ENCODE results near the gene OR9I1. TPM values are rescaled to one million over a fixed set of nuclear protein-coding genes. Genes with fewer than 3 reads are reported as not detected.

Gene OR9I1
- total and polyA plus RNA-seq, 2 of the 13 experiments (the other 11 are each of a cell fraction or from before 2014, with no cell fraction given): not detected

GRCh38 chr11:58165504-58166106 is 40.3 kb upstream of the OR9I1 start (continued):
- TF ChIP-seq ZUFSP (CRISPR knock-in tag; IDR thresholded peaks at IDR 0.05; ENCODE audit: borderline replicate concordance) (no peak), MLLT10 (CRISPR knock-in tag; IDR thresholded peaks at IDR 0.05) (no peak), SMYD3 (CRISPR knock-in tag; IDR thresholded peaks at IDR 0.05) (0 out of 2 replicates have a peak, but pooled peaks have one; percentile 54), KLF11 (CRISPR knock-in tag; IDR thresholded peaks at IDR 0.05) (no peak; the same call in 1 of the 2 replicates), CEBPG (CRISPR knock-in tag; IDR thresholded peaks at IDR 0.05) (peak; percentile 89), ELF3 (CRISPR knock-in tag; IDR thresholded peaks at IDR 0.05) (peak; percentile 83; the same call in 1 of the 2 replicates), ZNF782 (CRISPR knock-in tag; IDR thresholded peaks at IDR 0.05; ENCODE audit: borderline replicate concordance) (no peak), PLRG1 (conservative IDR thresholded peaks at IDR 0.05) (no peak), ZFP90 (CRISPR knock-in tag; IDR thresholded peaks at IDR 0.05; ENCODE audit: borderline replicate concordance) (no peak), NR2F6 (IDR thresholded peaks at IDR 0.05) (peak; percentile 87), NR2F6 (CRISPR knock-in tag; IDR thresholded peaks at IDR 0.05) (peak; percentile 85), HNF1B (CRISPR knock-in tag; IDR thresholded peaks at IDR 0.05) (no peak), ZNF451 (CRISPR knock-in tag; IDR thresholded peaks at IDR 0.05) (no peak), ZNF713 (CRISPR knock-in tag; IDR thresholded peaks at IDR 0.05) (no peak), SRSF4 (IDR thresholded peaks at IDR 0.05; ENCODE audit: low read depth, low read length, poor library complexity, severe bottlenecking) (no peak), ZNF503 (CRISPR knock-in tag; IDR thresholded peaks at IDR 0.05) (peak; percentile 92), HIVEP1 (CRISPR knock-in tag; IDR thresholded peaks at IDR 0.05) (no peak), AKNA (CRISPR knock-in tag; IDR thresholded peaks at IDR 0.05; ENCODE audit: borderline replicate concordance) (no peak), YEATS2 (CRISPR knock-in tag; IDR thresholded peaks at IDR 0.05; ENCODE audit: borderline replicate concordance) (no peak), MIXL1 (CRISPR knock-in tag; IDR thresholded peaks at IDR 0.05) (peak; percentile 89), ZNF777 (CRISPR knock-in tag; IDR thresholded peaks at IDR 0.05) (no peak)
